HG02852 (cell line): Measurements from ENCODE around the gene ESPNL.

ENCODE experiments used
- ATAC-seq: cut with Tn5 transposase; IDR thresholded peaks from one replicate; pipeline ENCODE4 v1.9.1; 2021; ENCODE audit warnings: mild to moderate bottlenecking, moderate library complexity; ENCODE audit not compliant: unreplicated experiment

The ESPNL gene

GRCh38 chr2:238097988-238098871 is 1.9 kb upstream of the ESPNL start:
- ATAC-seq: no peak

GRCh38 chr2:238098901-238099713 is 1.0 kb upstream of the ESPNL start:
- no peak for ATAC-seq

- ATAC-seq: no peak
These were observed 459 bp upstream of the ESPNL start for GRCh38 chr2:238099714-238100048.

GRCh38 chr2:238100821-238101771 is 956 bp downstream of the ESPNL start:
- no peak for ATAC-seq

GRCh38 chr2:238101891-238102841 is 2.0 kb downstream of the ESPNL start:
- ATAC-seq: no peak

GRCh38 chr2:238102865-238103264 is 2.7 kb downstream of the ESPNL start:
- no peak for ATAC-seq

GRCh38 chr2:238103465-238104225 is 3.5 kb downstream of the ESPNL start:
- ATAC-seq: no peak

GRCh38 chr2:238104226-238104690 is 4.1 kb downstream of the ESPNL start:
- ATAC-seq: no peak

GRCh38 chr2:238104691-238105371 is 4.7 kb downstream of the ESPNL start:
- ATAC-seq: no peak

GRCh38 chr2:238105506-238106338 is 5.6 kb downstream of the ESPNL start:
- ATAC-seq: no peak

- ATAC-seq: no peak
These were observed 6.2 kb downstream of the ESPNL start for GRCh38 chr2:238106339-238106697.

GRCh38 chr2:238106698-238107524 is 6.8 kb downstream of the ESPNL start:
- ATAC-seq: no peak

GRCh38 chr2:238107525-238108422 is 7.6 kb downstream of the ESPNL start:
- no peak for ATAC-seq

- no peak for ATAC-seq
These were observed 8.5 kb downstream of the ESPNL start for GRCh38 chr2:238108423-238109183.

GRCh38 chr2:238113611-238114010 is 13.5 kb downstream of the ESPNL start:
- ATAC-seq: no peak
